GM12801 (cell line): Measurements from ENCODE around the gene B4GALT5.

Experiments
- CTCF ChIP-seq: IDR thresholded peaks from one replicate; pipeline ENCODE4 v1.5.1; 2011; ENCODE audit warnings: control low read depth; ENCODE audit not compliant: insufficient read length; ENCODE audit errors: extremely low read depth

The B4GALT5 gene, protein sequence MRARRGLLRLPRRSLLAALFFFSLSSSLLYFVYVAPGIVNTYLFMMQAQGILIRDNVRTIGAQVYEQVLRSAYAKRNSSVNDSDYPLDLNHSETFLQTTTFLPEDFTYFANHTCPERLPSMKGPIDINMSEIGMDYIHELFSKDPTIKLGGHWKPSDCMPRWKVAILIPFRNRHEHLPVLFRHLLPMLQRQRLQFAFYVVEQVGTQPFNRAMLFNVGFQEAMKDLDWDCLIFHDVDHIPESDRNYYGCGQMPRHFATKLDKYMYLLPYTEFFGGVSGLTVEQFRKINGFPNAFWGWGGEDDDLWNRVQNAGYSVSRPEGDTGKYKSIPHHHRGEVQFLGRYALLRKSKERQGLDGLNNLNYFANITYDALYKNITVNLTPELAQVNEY

DNA sequence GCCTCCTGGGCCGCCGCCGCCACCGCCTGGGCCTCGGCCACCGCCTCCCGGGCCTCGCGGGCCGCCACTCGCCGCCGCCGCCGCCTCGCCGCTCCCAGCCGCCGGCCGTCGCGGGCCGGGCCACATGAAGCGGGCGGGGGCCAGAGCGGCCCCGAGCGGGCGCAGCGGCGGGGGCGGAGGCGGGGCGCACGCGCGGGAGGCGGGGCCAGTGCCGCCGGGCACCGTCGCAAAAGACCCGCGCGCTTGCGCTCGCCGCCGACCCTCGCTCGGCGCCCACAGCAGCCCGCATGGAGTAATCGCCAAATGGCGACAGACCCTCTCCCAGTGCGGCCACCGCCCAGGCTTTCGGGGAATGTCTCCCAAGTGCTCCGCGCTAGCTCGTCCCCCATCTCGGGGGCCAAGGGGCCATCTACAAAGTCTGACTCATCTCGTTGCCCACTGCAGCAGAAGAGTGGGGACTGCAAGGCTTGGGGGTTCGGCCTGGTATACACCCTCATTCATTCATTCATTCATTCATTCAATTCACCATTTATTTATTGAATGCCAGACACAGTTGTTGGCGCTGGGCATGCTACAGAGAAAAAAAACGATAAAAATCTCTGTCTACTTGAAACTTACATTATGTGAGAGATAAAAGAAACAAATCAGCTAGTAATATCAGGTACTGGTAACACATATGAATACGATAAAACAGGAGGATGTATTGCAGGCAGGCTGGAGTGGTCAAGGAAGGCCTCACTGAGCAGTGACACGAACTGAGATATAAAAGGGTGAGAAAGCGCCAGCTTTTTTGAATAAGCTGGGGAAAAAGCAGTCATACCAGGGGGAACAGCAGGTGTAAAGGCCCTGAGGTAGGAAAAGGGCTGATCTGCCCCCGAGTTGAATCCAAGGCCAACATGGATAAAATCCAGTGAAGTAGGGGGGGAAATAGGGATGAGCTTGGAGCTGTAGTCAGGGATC, at the start of gene B4GALT5:
B4GALT5 (minus strand) TSS at position 126 of the 960 bp plus-strand sequence. CDS start 188 bp downstream, outside the sequence.
- no peak for TF ChIP-seq CTCF

DNA sequence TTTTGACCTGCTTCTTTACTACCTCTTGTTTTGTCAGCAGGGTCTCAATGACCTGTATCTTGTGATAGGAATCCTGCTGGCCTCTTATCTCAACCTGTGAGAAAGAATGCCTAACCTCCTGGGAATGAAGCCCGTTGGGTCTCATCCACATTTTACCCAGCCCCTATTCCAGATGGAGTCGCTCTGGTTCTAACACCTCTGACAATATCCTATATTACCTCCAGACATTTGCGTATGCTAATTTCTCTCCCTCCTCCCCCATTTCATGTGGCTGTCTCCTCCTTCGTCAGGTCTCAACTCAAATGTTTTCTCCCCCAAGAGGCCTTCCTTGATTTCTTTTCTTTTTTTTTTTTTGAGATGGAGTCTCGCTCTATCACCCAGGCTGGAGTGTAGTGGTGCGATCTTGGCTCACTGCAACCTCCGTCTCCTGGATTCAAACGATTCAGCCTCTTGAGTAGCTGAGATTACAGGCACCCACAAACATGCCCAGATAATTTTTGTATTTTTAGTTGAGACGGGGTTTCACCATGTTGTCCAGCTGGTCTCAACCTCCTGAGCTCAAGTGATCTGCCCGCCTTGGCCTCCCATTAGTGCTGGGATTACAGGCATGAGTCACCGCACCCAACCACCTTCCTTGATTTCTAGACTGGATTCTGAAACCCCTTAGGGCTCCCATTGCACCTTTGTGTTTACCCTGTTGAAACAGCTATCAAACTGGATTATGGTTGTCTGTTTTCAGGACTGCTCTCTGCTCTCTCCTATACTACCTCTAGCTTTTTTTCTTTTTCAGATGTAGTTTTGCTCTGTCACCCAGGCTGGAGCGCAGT, 49.5 kb upstream of the B4GALT5 start:
- no peak for TF ChIP-seq CTCF

GRCh38 chr20:49759266-49759950, 45.7 kb upstream of the B4GALT5 start:
- TF ChIP-seq CTCF = no peak

DNA sequence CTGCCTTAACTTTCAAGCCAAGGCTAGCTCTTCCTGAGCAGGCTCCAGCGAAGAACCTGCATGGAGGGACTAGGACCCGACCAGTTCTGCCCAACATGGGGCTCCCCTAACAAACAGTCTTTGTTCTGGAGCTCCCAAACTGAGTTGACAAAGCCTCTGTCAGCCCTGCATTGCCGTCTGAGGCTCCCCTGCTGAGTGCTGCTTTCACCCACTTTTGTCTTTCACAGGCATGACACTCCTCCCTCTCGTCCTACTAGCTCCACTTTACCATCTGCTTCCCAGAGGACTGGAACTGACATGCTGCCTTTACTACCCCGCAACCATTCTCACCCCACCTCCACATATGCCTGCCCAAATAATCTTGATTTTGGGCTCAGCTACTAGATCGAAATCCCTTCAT, 45.1 kb upstream of the B4GALT5 start:
- no peak for TF ChIP-seq CTCF

DNA sequence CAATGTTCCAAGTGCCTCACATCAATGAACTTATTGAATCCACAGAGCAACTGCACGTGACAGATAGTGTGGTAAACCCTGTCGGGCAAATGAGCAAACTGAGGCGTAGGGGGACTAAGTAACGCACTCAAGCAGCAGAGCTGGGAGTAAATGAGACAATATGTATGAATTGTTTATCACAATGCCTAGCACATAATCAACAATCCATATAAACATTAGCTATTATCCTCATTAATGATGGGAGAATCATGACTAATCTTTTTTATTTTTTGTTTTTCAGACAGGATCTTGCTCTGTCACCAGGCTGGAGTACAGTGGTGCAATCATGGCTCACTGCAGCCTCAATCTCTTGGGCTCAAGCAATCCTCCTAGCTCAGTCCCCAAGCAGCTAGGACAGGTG, 43.9 kb upstream of the B4GALT5 start:
- no peak for TF ChIP-seq CTCF

GRCh38 chr20:49756241-49756640, 42.6 kb upstream of the B4GALT5 start:
- no peak for TF ChIP-seq CTCF
